Measurements from ENCODE around the gene ERO1A.

- no peak for TF ChIP-seq CTCF (IDR thresholded peaks at IDR 0.05)
- TF ChIP-seq EZH2 (IDR thresholded peaks at IDR 0.05; ENCODE audit: borderline replicate concordance, insufficient read depth, low read depth, low read length, poor library complexity, severe bottlenecking) = no peak
Measured at GRCh38 chr14:52683985-52684520, 11.3 kb downstream of the ERO1A start.

Data from B cell (primary cell).